Embryonic facial prominence (tissue), 1 donor: ENCODE results near the gene ELMO2.

Experiments
- DNase-seq: peaks from one replicate; pipeline ENCODE4 v3.0.0-alpha.2; 2016; ENCODE audit errors: extremely low spot score

Gene ELMO2

DNA sequence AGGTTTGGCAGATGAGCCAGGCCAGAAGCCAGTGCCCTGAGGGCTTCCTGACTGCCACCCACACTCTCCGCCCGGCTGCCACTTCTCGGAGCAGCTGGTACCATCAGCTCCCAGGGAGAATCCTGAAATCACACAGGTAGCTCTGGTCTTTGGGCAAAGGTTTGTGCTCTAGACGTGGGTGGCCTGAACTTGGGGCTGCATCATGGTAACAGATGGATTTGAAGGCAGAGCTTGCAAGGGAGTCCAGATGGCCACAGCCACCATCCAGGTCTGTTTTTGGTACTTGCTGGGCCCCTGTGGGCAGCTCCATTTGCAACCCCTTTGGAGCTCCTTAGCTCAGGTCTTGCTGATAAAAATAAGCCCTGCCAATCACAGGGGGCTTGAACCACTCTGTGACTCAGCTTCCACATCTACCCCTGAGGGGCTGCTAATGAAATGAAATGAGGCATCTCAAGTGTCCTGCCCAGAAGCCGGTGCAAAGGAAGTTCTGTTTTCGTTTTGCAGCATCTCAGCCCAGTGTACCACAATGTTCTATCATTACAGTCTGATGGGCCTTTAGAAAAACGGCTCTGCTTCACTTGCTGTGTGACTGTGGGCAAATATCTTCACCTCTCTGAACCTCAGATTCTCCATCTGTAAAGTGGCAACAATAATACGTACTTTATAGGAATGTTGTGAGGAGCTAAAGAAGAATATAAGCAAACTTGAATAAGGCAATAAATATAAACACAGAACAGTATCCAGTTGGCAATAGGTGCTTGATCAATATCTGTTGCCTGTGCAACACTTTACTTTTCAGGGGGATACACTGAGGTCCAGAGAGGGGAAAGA lies 73.0 kb downstream of the ELMO2 start:
- DNase-seq: no peak

DNA sequence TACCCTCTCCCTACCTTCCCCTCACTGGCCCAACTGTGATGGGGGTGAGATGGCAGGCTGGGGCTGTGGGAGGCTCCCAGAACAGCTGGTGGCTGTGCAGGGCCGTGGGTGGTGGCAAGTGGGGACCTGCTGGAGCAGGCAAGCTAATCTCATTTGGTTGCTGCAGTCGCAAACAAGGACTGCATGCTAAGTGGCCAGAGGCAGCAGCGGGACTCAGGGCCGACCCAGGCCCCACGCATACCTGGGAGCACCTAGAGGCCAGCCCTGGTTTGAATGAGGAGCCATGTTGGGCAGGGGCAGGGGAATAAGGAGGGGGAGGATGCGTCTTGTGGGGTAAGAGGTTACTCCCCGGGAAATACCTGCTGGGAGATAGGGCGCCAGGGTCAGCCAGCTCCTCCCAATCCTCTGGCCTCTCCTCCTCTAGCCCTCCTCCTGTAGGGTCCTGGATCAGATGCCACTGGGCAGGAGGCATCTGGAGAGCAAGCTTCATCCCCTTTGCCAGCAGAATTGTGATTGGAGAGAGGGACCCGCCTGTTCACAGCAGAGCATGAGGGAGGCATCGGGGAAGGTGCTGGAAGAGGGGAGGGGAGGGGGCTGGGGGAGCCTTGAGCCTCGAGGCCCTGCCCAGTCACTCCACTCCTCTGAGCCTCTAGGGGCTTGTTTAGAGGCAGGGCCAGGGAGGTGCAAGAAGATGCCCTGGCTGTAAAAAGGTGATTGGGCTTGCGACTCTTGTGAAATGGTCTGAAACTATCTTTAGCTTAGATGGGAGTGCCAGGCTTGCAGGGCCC lies 73.8 kb downstream of the ELMO2 start:
- no peak for DNase-seq

DNA sequence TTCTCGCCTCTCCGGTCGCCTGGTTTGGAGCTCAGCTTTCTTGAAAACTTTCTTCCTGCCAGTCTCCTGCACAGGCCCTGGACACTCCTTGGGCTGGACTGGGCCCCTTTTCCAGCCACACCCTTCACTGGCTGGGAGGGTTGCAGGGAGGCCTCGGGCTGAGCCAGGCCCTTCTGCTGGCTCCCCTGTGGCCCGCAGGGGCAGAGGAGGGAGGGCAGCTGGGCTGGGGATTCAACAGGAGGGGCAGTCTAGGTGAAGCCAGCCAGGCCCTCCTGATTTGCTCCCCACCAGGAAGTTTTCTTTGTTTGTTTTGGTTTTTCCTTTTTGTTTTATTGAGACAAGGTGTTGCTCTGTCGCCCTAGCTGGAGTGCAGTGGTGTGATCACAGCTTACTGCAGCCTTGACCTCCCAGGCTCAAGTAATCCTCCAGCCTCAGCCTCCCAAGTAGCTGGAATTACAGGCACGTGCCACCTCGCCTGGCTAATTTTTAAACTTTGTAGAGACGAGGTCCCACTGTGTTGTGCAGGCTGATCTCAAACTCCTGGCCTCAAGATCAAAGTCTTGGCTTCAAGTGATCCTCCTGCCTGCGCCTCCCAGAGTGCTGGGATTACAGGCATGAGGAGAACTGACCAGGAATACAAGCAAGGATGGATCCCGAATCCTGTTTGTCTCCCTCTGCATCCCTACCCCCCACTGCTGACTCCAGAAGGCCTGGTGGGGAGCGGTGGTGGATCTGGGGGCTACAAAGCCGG lies 74.6 kb downstream of the ELMO2 start:
- DNase-seq: no peak

DNA sequence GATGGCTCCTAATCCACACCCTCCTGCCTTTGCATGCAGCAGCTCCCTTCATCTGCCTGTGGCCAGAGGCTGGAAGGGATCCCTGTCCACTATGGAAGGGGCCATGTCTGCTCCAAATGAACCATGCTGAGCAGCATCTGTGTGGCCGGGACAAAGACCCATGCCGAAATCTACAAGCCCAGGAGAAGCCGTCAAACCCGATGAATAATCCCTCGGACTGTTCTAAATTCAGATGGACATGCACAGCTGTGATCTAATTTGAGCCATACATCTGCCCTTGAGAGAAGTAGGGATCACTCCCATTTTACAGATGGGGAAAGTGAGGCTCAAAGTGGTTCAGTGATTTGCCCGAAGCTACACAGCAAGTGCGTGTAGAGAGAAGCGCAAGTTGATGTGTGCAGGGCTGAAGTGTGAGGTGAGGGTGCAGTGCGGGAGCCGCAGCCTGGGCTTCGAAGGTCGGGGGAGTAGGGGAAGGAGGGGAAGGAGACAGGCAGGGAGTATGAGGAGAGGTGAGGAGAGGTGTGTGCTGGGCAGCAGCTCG lies 75.5 kb downstream of the ELMO2 start:
- DNase-seq: no peak

DNA sequence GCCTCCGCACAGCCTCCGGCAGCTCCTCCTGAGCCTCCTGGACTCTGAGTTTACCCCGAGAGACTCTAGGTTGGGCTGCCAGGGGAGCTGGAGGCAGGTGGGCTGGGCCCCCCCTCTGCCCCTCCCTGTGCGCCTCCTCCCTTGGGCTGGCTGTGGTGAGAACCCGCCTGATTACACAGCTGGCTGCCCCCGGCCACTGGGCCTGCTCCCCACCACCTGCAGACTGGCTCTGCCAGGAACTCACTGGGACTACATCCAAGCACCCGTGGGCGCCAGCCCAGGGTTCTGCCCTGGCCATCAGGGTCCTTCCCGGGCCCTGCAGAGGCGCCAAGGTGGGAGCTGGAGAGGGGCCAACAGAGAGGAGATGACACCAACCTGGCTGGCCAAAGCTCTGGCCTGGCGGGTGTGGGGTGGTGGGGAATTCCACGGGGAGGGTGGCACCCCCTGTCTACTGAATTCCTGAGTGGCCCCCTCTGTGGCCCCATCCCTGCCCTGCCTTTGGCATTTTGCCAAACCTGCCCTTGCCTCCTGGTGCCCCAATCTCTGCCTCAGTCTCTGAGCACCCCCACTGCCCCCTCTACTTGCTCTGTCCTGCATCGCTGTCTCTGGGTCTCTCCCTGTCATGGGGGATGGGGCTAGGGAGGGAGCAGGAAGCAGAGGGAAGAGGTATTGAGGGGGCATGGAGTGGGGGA lies 76.2 kb downstream of the ELMO2 start:
- no peak for DNase-seq

DNA sequence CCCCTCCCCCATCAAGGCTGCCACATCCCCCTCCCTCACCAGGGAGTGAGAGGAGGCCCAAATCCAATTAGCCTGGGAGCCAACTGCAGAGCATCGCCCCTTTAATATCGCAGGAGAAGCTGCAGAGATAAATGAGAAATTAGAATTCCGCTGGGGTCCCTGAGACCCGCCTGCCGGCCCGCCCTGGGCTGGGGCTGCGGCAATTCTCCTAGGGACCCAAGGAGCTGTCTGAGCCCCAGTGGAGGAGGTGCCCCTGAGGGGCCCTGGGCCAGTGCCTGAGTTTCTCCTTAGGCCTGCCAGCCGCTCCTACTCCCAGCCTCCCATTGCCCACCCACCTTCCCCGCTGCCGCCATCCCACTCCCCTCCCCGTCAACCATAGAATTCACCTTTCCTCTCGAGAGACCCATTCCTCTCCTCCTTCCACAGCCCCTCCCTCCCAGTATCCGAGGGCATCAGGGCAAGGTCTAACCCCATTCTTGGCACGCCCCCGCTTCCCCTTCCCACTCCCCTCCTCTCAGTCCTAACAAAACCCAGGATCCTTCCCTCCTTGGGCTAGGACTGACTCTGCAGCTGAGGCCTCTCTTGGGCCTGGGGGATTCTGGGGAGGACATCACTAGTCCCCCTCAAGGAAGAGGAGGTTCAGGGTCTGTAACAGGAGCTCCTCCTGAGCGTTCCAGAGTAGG lies 78.1 kb downstream of the ELMO2 start:
- DNase-seq: no peak

DNA sequence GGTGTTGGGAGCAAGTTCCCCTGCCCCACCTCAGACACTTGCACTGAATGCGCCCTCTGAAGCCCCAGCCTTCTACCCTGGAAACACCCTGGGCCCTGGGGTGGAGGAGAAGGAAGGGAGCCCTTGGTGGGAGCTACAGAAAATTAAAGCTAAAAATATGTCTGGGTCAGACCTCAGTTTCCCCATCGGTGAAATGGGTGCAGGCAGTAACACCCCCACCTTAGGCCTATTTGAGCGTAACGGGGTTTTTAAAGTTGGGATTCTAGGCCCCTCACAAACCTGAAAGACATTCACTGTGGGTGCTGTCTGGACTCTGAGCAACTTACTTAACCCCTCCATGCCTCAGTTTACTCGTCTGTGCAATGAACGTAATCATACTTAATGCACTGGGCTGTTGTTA lies 78.9 kb downstream of the ELMO2 start:
- no peak for DNase-seq

DNA sequence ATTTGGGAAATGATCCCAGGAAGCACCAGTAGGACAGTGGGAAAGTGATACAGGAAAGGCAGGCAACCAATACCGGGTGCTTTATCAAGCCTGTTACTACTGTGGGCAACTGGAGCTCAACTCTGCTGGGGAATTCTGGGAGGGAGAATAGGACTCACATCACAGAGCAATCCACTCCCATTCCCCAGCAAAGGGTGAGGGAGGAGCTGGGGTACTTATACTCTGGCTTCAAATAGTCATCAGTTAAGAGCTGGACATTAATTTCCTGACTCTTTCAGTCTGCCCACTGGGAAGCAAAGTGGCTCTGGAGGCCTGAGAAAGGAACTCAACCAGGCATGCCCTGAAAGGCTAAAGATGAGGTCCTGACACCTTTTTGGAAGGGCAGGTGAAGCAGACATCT lies 80.6 kb downstream of the ELMO2 start:
- DNase-seq: no peak

DNA sequence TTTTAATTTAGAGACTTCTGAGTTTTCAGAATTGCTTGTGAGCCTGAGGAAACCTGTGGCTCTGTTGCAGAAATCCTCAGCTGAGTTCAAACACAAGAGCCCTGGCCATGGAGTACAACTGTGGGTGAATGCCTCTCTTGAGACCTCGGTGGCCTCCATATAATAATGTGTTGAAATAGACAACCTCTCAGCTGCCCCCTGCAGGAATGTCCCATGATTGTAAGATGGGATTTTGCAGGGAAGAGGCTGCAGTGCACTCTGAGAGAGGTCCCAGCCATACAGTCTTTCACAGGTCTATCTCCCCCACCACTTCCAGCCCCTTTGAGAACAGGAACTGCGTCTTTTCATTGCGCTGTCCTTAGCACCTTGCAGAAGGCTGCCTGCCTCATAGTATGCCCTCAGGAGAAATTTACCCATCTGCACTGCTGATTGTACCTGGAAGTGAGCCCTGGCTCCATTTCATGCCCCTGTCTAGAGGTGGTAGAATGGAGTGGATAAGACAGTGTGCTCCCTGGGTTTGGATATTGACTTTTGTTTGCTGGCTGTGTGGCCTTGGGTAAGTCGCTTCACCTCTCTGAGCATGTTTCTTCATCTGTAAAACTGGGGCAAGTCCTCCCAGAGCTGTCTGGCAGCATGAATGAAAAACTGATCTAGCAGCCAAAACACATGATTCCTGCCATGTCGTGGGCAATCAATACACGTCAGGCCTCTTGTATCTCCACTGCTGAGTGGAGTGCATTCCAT lies 81.3 kb downstream of the ELMO2 start:
- DNase-seq: no peak

DNA sequence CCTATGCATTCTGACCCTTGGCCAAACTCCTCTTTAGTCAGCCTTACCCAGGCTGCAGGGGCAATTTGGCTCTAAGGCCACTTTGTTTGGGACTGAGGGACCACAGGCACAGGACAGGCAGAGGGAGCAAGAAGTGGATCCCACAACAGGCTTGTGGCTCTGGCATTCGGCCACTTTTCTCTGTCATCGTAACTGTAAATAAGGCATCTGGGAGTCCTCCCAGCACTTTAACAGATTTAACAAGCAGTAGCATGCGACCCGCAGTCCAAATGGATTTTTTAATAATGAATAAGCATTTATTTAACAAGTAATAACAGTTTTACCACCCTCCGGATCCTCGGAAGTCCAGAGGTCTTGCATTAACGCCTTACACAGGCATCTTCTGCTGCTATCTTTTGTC lies 82.0 kb downstream of the ELMO2 start:
- DNase-seq: no peak

DNA sequence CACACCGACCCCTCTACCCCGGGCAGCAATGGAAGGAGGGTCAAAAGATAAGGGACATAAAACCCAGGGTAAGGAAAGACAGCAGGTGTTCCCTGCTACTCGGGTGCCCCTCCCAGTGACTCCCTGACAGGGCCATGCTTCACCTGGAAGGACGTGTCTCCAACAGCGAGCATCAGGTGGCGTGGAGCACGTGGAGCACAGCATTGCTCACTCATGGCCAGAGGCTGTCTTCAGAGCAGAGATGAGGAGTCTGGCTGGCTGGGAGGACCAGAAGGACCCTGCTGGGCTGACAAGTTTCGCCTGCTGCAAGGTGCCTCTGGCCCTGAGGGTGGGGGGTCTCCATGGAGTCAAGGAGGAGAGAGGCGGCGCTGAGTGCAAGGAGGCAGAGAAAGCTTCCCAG lies 82.9 kb downstream of the ELMO2 start:
- DNase-seq: no peak

DNA sequence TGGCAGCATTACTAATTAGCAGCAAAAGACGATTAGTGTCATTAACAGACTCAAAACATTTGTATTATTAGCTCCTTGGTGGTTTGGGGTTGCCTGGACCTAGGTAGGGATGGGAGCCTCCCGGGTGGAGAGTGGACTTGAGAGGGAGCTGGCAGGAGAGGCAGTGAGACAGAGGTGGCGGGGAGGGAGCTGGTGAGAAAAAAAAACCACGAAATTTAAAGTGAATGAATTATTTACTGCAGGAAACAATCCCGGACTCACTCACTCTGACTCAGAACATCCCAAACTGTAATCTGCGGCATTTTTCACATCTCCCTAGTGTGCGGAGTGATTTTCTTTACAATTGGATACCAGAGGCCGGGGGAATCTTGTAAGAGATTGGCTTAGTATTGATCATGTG lies 83.8 kb downstream of the ELMO2 start:
- no peak for DNase-seq

DNA sequence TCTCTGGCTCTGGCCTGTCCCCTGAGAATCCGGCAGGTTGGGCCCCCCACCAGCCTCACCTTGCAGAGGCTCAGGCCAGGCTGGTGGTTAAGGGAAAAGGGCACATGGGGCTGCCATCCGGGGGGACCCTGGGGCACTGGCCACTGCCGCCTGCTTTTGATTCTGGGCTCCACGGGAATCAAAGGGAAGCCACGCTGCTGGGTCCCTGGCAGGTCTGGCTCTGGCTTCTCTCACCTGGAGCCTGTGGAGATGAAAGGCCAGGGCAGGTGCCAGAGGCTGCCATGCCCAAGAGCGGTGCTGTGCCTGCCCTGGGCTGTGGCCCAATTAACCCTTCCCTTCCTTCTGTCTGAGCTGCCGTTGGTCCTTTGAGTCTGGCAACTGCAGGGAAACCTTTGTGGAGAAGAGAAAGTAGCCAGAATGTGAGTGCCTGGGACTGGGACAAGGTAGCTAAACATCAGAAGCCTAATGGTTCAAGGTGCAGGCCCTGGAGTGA lies 88.7 kb downstream of the ELMO2 start:
- DNase-seq: no peak

DNA sequence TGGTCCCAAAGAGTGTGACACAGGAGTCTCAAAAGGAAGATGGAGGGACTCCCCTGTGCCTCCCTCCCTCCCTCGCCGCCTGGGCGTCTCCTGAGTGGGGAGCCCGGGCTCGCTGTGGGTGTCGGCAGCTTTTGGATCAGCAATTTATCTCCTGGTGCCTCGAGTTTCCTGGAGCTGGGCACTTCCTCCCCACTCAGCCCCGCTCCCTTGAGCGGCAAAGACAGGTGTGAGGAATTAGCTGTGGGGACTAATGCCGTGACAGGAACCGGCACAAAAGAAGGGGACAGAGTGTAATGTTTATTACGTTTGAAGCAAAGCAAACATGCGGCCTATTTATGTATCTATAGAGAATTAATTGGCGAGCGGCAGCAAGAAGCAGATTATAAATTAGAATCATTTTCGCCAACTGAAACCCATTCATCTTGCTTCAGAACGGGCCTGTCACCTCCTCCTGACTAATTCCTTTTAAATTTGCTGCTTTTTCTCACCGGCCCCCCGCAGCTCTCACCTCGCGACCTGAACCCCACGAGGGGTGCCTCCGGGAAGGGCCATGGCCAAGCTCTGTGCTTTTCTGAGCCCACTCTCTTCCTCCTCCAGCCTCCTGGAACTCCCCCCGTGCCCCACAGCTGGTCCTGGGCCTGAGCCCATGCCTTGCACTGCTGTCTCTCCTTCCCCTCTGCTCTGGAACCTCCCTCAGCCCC lies 89.3 kb downstream of the ELMO2 start:
- DNase-seq: no peak
